HepG2 (cell line): ENCODE measurements around the gene MYH7. TPM values are rescaled to one million over a fixed set of nuclear protein-coding genes. Genes with fewer than 3 reads are reported as not detected.

Experiments
- ATAC-seq: fragments of 200-7000 bp; cut with Tn5 transposase; 3 replicates; pipeline ENCODE4 v1.9.1; 2020; ENCODE audit warnings: mild to moderate bottlenecking, moderate library complexity
- BruUV-seq: library from RNA; stranded (reverse); fragments of 400-500 nt; replicated peaks from 2 replicates; lab custom pipeline; 2021; lab: Mats Ljungman, UMichigan
- CTCF ChIA-PET: fragments of 300-600 bp; formaldehyde crosslinking; extraction: SDS; loops from one replicate; lab custom pipeline; 2021; ENCODE audit warnings: low total read pairs, inconsistent platforms, low intra/inter-chr PET ratio; lab: Yijun Ruan, JAX
- POLR2A ChIA-PET: fragments of 350-600 bp; sonication (Branson Sonifier 250); formaldehyde crosslinking; loops from one replicate; lab custom pipeline; 2020; ENCODE audit warnings: antibody characterized with exemption, inconsistent platforms; lab: Yijun Ruan, JAX
- DNase-seq: peaks from one replicate; pipeline ENCODE4 v3.0.0-alpha.2; 2015; ENCODE audit warnings: low spot score
- FAIRE-seq: peaks from 3 replicates; lab custom pipeline; 2011; peaks lifted over from hg19 to GRCh38; lab: Jason Lieb, UNC
- H2AFZ ChIP-seq: one replicate; pipeline ENCODE4 v1.6.1; 2011; ENCODE audit warnings: low read length, inconsistent platforms
- H3K27ac ChIP-seq: fragments of 300-600 bp; 3 replicates; pipeline ENCODE4 v1.8.0; 2011; ENCODE audit warnings: mixed run types, mild to moderate bottlenecking, mixed read lengths, low read length, inconsistent platforms; ENCODE audit not compliant: insufficient read depth; ENCODE audit errors: extremely low read length
- H3K27me3 ChIP-seq, 2 experiments: fragments of 200-600 bp in 1 of 2; 2 replicates in 1 of 2; 3 replicates in 1 of 2; pipeline versions ENCODE4 v1.6.0 to v1.8.0; 2011; ENCODE audit warnings: low read length in 2 of 2, mild to moderate bottlenecking in 2 of 2, moderate library complexity in 2 of 2, inconsistent platforms in 1 of 2; ENCODE audit not compliant: insufficient read depth in 2 of 2, control insufficient read depth in 1 of 2
- H3K36me3 ChIP-seq, 2 experiments: fragments of 200-600 bp in 1 of 2; replicated peaks in 1 of 2; 2 replicates in 1 of 2; 3 replicates in 1 of 2; pipeline versions ENCODE4 v1.5.1 to v1.8.0; 2011; ENCODE audit warnings: low read length in 2 of 2, inconsistent platforms in 1 of 2; ENCODE audit not compliant: insufficient read depth in 2 of 2, control insufficient read depth in 1 of 2
- H3K4me1 ChIP-seq: 2 replicates; pipeline ENCODE4 v1.5.1; 2012; ENCODE audit warnings: low read length, inconsistent platforms; ENCODE audit not compliant: insufficient read depth
- H3K4me2 ChIP-seq: 2 replicates; pipeline ENCODE4 v1.6.0; 2011; ENCODE audit warnings: low read depth, low read length, inconsistent platforms
- H3K4me3 ChIP-seq, 3 experiments: fragments of 200-600 bp in 1 of 3; sonication (generic), shearing (Covaris generic) in 1 of 3; replicated peaks in 1 of 3; 2 replicates each; pipeline ENCODE4 v1.5.1; 2011 to 2016; ENCODE audit warnings: low read length in 3 of 3, inconsistent platforms in 2 of 3, low read depth in 2 of 3, mild to moderate bottlenecking in 2 of 3, control low read depth in 1 of 3, mixed read lengths in 1 of 3; ENCODE audit not compliant: insufficient read depth in 1 of 3
- H3K79me2 ChIP-seq: one replicate; pipeline ENCODE4 v1.6.1; 2011; ENCODE audit warnings: low read length, inconsistent platforms; ENCODE audit not compliant: insufficient read depth
- H3K9ac ChIP-seq: 2 replicates; pipeline ENCODE4 v1.6.0; 2011; ENCODE audit warnings: mild to moderate bottlenecking, low read depth, low read length, inconsistent platforms; ENCODE audit not compliant: insufficient read depth
- H3K9me3 ChIP-seq: 2 replicates; pipeline ENCODE4 v1.5.1; 2012; ENCODE audit warnings: mild to moderate bottlenecking, low read length
- H4K20me1 ChIP-seq: 2 replicates; pipeline ENCODE4 v1.6.0; 2011; ENCODE audit warnings: inconsistent platforms, mild to moderate bottlenecking, low read length, moderate library complexity; ENCODE audit not compliant: insufficient read depth
- FLYWCH1 ChIP-seq: sonication (generic); formaldehyde crosslinking; IDR thresholded peaks from 2 replicates; pipeline ENCODE4 v1.8.1; 2023; ENCODE audit warnings: mild to moderate bottlenecking, missing genetic modification reagents
- MED13 ChIP-seq: sonication (generic); formaldehyde crosslinking; IDR thresholded peaks from 2 replicates; pipeline ENCODE4 v1.5.0; 2020; ENCODE audit warnings: missing genetic modification reagents
- MYNN ChIP-seq: sonication (generic); formaldehyde crosslinking; IDR thresholded peaks from 2 replicates; pipeline ENCODE4 v1.4.0; 2020; ENCODE audit warnings: mild to moderate bottlenecking, low read depth, missing genetic modification reagents
- PAWR ChIP-seq: sonication (generic); formaldehyde crosslinking; IDR thresholded peaks from 2 replicates; pipeline ENCODE4 v1.4.0; 2020; ENCODE audit warnings: missing genetic modification reagents, mild to moderate bottlenecking, borderline replicate concordance
- SRSF9 ChIP-seq: fragments of 200-400 bp; formaldehyde crosslinking; IDR thresholded peaks from 2 replicates; pipeline ENCODE4 v1.6.1; 2018; ENCODE audit warnings: borderline replicate concordance, mild to moderate bottlenecking, low read depth, low read length; ENCODE audit not compliant: insufficient read depth, poor library complexity, severe bottlenecking
- ZFX ChIP-seq: sonication (generic); formaldehyde crosslinking; IDR thresholded peaks from 2 replicates; pipeline ENCODE4 v1.4.0; 2020; ENCODE audit warnings: mild to moderate bottlenecking, low read depth, missing genetic modification reagents, moderate library complexity
- ZNF614 ChIP-seq: IDR thresholded peaks from 2 replicates; pipeline ENCODE4 v1.6.1; 2018; ENCODE audit warnings: missing biosample characterization, missing genetic modification reagents, inconsistent platforms, borderline replicate concordance
- ZNF83 ChIP-seq: sonication (generic); formaldehyde crosslinking; IDR thresholded peaks from 2 replicates; pipeline ENCODE4 v1.4.0; 2020; ENCODE audit warnings: missing genetic modification reagents, mild to moderate bottlenecking, borderline replicate concordance
- ZSCAN21 ChIP-seq: sonication (generic); formaldehyde crosslinking; IDR thresholded peaks from 2 replicates; pipeline ENCODE4 v1.8.0; 2022; ENCODE audit warnings: mild to moderate bottlenecking, missing genetic modification reagents, moderate library complexity, borderline replicate concordance
- WGBS: methylation state at CpG from one replicate; pipeline ENCODE4 v1.1.6; 2017; ENCODE audit warnings: low lambda C conversion rate; 5-methylcytosine and 5-hydroxymethylcytosine counted together
- in situ Hi-C: cut with HindIII; loops from 2 replicates; pipeline ENCODE4 v1.10.0; 2017; ENCODE audit warnings: low pct_unique_long_range_greater_than_20kb; ENCODE audit not compliant: extremely low pct_ligation_motif_present
- intact Hi-C: fragments of 100-400 bp; cut with micrococcal nuclease; formaldehyde crosslinking; loops from one replicate; pipeline ENCODE4 v1.10.0; 2022; ENCODE audit not compliant: unreplicated experiment
- polyA plus RNA-seq, 8 experiments: library from polyadenylated mRNA; depleted of rRNA in 3 of 8; stranded (reverse) in 7 of 8; unstranded in 1 of 8; fragments of >200 nt; fragmentation: Illumina TruSeq in 4 of 8; extraction: Trizol in 4 of 8; gene quantifications; 2 replicates each; pipeline versions ENCODE4 v1.2.1 to v1.2.3, GENCODE V29; 2011 to 2016; ENCODE audit warnings: low read depth in 4 of 8, missing spikeins in 1 of 8, mixed read lengths in 1 of 8; ENCODE audit not compliant: insufficient read depth in 1 of 8
- total RNA-seq, 5 experiments: library from RNA; depleted of rRNA; stranded (reverse); fragments of >200 nt; fragmentation: Illumina TruSeq; extraction: Trizol; gene quantifications; 2 replicates each; pipeline ENCODE4 v1.2.3, GENCODE V29; 2016; ENCODE audit warnings: low read depth in 1 of 5
- TF ChIP-seq, protein P1 (sequence below): sonication (generic); formaldehyde crosslinking; IDR thresholded peaks from 2 replicates; pipeline ENCODE4 v1.4.0; 2020; ENCODE audit warnings: missing genetic modification reagents
- TF ChIP-seq, protein P2 (sequence below): sonication (generic); formaldehyde crosslinking; IDR thresholded peaks from 2 replicates; pipeline ENCODE4 v1.4.0; 2020; ENCODE audit warnings: missing genetic modification reagents
- TF ChIP-seq, protein P3 (sequence below): sonication (generic); formaldehyde crosslinking; IDR thresholded peaks from 2 replicates; pipeline ENCODE4 v1.8.1; 2022; ENCODE audit warnings: mild to moderate bottlenecking, missing genetic modification reagents
- TF ChIP-seq, protein P4 (sequence below): sonication (generic); formaldehyde crosslinking; IDR thresholded peaks from 2 replicates; pipeline ENCODE4 v1.5.0; 2020; ENCODE audit warnings: mild to moderate bottlenecking, missing genetic modification reagents

The MYH7 gene
- total and polyA plus RNA-seq, 2 of the 13 experiments (the other 11 are each of a cell fraction or from before 2014, with no cell fraction given) = 0.04 TPM; not detected in 1

DNA sequence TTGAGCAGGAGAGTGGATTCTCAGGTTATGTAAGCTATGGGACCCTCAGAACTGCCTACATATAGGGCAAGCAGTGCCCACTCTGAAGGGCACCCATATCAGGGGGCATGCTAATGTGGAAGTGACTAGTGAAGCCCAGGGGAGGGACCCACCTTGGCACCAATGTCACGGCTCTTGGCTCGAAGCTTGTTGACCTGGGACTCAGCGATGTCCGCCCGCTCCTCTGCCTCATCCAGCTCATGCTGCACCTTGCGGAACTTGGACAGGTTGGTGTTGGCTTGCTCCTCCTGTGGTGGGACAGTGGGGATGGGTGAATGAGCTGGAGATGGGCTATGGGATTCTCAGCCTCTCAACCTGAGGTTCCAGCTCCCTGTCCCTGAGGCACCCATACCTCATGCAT is 53.2 kb downstream of the MYH7 start:
- ATAC-seq = no peak
- H3K4me3 ChIP-seq = no peak overlapping the region
- TF ChIP-seq ZFX (CRISPR knock-in tag) = no peak
- no peak for TF ChIP-seq MED13 (CRISPR knock-in tag)
- TF ChIP-seq, protein P1, sequence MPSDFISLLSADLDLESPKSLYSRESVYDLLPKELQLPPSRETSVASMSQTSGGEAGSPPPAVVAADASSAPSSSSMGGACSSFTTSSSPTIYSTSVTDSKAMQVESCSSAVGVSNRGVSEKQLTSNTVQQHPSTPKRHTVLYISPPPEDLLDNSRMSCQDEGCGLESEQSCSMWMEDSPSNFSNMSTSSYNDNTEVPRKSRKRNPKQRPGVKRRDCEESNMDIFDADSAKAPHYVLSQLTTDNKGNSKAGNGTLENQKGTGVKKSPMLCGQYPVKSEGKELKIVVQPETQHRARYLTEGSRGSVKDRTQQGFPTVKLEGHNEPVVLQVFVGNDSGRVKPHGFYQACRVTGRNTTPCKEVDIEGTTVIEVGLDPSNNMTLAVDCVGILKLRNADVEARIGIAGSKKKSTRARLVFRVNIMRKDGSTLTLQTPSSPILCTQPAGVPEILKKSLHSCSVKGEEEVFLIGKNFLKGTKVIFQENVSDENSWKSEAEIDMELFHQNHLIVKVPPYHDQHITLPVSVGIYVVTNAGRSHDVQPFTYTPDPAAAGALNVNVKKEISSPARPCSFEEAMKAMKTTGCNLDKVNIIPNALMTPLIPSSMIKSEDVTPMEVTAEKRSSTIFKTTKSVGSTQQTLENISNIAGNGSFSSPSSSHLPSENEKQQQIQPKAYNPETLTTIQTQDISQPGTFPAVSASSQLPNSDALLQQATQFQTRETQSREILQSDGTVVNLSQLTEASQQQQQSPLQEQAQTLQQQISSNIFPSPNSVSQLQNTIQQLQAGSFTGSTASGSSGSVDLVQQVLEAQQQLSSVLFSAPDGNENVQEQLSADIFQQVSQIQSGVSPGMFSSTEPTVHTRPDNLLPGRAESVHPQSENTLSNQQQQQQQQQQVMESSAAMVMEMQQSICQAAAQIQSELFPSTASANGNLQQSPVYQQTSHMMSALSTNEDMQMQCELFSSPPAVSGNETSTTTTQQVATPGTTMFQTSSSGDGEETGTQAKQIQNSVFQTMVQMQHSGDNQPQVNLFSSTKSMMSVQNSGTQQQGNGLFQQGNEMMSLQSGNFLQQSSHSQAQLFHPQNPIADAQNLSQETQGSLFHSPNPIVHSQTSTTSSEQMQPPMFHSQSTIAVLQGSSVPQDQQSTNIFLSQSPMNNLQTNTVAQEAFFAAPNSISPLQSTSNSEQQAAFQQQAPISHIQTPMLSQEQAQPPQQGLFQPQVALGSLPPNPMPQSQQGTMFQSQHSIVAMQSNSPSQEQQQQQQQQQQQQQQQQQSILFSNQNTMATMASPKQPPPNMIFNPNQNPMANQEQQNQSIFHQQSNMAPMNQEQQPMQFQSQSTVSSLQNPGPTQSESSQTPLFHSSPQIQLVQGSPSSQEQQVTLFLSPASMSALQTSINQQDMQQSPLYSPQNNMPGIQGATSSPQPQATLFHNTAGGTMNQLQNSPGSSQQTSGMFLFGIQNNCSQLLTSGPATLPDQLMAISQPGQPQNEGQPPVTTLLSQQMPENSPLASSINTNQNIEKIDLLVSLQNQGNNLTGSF (CRISPR knock-in tag) = no peak
- TF ChIP-seq, protein P2, sequence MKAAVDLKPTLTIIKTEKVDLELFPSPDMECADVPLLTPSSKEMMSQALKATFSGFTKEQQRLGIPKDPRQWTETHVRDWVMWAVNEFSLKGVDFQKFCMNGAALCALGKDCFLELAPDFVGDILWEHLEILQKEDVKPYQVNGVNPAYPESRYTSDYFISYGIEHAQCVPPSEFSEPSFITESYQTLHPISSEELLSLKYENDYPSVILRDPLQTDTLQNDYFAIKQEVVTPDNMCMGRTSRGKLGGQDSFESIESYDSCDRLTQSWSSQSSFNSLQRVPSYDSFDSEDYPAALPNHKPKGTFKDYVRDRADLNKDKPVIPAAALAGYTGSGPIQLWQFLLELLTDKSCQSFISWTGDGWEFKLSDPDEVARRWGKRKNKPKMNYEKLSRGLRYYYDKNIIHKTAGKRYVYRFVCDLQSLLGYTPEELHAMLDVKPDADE (CRISPR knock-in tag) = no peak
- TF ChIP-seq ZNF614 (CRISPR knock-in tag) = no peak
- no peak for TF ChIP-seq SRSF9
- no peak for TF ChIP-seq MYNN (CRISPR knock-in tag)
- TF ChIP-seq FLYWCH1 (CRISPR knock-in tag) = no peak
- TF ChIP-seq, protein P3, sequence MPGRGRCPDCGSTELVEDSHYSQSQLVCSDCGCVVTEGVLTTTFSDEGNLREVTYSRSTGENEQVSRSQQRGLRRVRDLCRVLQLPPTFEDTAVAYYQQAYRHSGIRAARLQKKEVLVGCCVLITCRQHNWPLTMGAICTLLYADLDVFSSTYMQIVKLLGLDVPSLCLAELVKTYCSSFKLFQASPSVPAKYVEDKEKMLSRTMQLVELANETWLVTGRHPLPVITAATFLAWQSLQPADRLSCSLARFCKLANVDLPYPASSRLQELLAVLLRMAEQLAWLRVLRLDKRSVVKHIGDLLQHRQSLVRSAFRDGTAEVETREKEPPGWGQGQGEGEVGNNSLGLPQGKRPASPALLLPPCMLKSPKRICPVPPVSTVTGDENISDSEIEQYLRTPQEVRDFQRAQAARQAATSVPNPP (CRISPR knock-in tag) = no peak
- TF ChIP-seq, protein P4, sequence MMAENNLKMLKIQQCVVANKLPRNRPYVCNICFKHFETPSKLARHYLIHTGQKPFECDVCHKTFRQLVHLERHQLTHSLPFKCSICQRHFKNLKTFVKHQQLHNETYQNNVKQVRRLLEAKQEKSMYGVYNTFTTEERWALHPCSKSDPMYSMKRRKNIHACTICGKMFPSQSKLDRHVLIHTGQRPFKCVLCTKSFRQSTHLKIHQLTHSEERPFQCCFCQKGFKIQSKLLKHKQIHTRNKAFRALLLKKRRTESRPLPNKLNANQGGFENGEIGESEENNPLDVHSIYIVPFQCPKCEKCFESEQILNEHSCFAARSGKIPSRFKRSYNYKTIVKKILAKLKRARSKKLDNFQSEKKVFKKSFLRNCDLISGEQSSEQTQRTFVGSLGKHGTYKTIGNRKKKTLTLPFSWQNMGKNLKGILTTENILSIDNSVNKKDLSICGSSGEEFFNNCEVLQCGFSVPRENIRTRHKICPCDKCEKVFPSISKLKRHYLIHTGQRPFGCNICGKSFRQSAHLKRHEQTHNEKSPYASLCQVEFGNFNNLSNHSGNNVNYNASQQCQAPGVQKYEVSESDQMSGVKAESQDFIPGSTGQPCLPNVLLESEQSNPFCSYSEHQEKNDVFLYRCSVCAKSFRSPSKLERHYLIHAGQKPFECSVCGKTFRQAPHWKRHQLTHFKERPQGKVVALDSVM = no peak
- TF ChIP-seq PAWR (CRISPR knock-in tag) = no peak
- TF ChIP-seq ZSCAN21 (CRISPR knock-in tag) = no peak
- no peak for TF ChIP-seq ZNF83 (CRISPR knock-in tag)

More for the DNA sequence above, 53.2 kb downstream of the MYH7 start:
- BruUV-seq = no TSS peak
- no peaks in the 10 kb centered on the region for H3K79me2 ChIP-seq
- ChIA-PET CTCF (interaction anchor here (1.1 to 5.9 kb wide), 2 partner anchors 54 to 116 kb away, joined by 3 to 96 read pairs; no protein-coding TSS in a partner anchor), POLR2A (interaction anchor here (1.4 to 1.5 kb wide), 2 partner anchors 56 to 60 kb away, joined by 3 to 4 read pairs; no protein-coding TSS in a partner anchor)
- H3K27me3 ChIP-seq = peaks cover 24 to 91% of the 10 kb centered on the region in 2 experiments
- H3K4me2 ChIP-seq = no peak overlapping the region
- in situ Hi-C loops = no loop called here
- no peak overlapping the region for H3K9ac ChIP-seq
- WGBS = 46% methylated on average over 6 of the region's 6 CpGs
- H3K36me3 ChIP-seq = no peaks in the 10 kb centered on the region
- no peaks in the 10 kb centered on the region for H3K9me3 ChIP-seq
- DNase-seq (no peak), FAIRE-seq (no peak)
- intact Hi-C loops = loop anchor here (5.0 kb wide), 1 partner anchor 260 kb away; no protein-coding TSS in a partner anchor
- H3K27ac ChIP-seq = no peak overlapping the region
- H3K4me1 ChIP-seq = no peaks in the 10 kb centered on the region
- H4K20me1 ChIP-seq = no peaks in the 10 kb centered on the region
- no peak overlapping the region for H2AFZ ChIP-seq
